ENCODE data around the gene YBX2. TPM values are rescaled to one million over a fixed set of nuclear protein-coding genes. Genes with fewer than 3 reads are reported as not detected.

Gene YBX2
- total RNA-seq, 2 donors from 2014 or later, result 3.6 to 9.5 TPM

GRCh38 chr17:7261379-7262191 is 32.9 kb downstream of the YBX2 start:
- peaks cover 40% of the 10 kb centered on the region for H3K4me1 Mint-ChIP-seq (ENCODE audit: low read depth)
- H3K27ac Mint-ChIP-seq, result no peak overlapping the region
- peaks cover 3 to 6% of the 10 kb centered on the region in 2 donors for H3K36me3 Mint-ChIP-seq (ENCODE audit: insufficient read depth in 2 of 2)
- H3K9me3 Mint-ChIP-seq, result no peaks in the 10 kb centered on the region
- DNase-seq (peak in 1 of 2 donors; percentile 50), ATAC-seq (replicated peaks in 1 of 2) (peak; percentile 50 to 61)
- H3K4me3 Mint-ChIP-seq, result peak overlapping the region; percentile 70 to 80
- H3K27me3 Mint-ChIP-seq (ENCODE audit: low read depth), result peaks cover 21% of the 10 kb centered on the region

- DNase-seq (no peak), ATAC-seq (replicated peaks in 1 of 2) (peak; percentile 46 to 53)
- peaks cover 3 to 9% of the 10 kb centered on the region in 2 donors for H3K36me3 Mint-ChIP-seq (ENCODE audit: insufficient read depth in 2 of 2)
- peaks cover 21% of the 10 kb centered on the region for H3K27me3 Mint-ChIP-seq (ENCODE audit: low read depth)
- H3K4me1 Mint-ChIP-seq (ENCODE audit: low read depth), result peaks cover 40% of the 10 kb centered on the region
- no peaks in the 10 kb centered on the region for H3K9me3 Mint-ChIP-seq
- peak overlapping the region; percentile 59 to 68 for H3K4me3 Mint-ChIP-seq
- H3K27ac Mint-ChIP-seq, result no peak overlapping the region
Measured at GRCh38 chr17:7260651-7261378, 33.6 kb downstream of the YBX2 start.

GRCh38 chr17:7260151-7260550 is 34.3 kb downstream of the YBX2 start:
- Mint-ChIP-seq H3K9me3 (no peaks in the 10 kb centered on the region), H3K4me3 (peak overlapping the region in 1 of 2 donors; percentile 55), H3K27me3 (ENCODE audit: low read depth) (peaks cover 21% of the 10 kb centered on the region), H3K4me1 (ENCODE audit: low read depth) (peaks cover 40% of the 10 kb centered on the region), H3K36me3 (ENCODE audit: insufficient read depth in 2 of 2) (peaks cover 3 to 9% of the 10 kb centered on the region in 2 donors), H3K27ac (no peak overlapping the region)
- ATAC-seq (replicated peaks in 1 of 2), result no peak
- DNase-seq, result no peak

GRCh38 chr17:7259555-7259889 is 34.9 kb downstream of the YBX2 start:
- H3K4me3 Mint-ChIP-seq, result peak overlapping the region in 1 of 2 donors; percentile 4
- H3K27ac Mint-ChIP-seq, result no peak overlapping the region
- no peaks in the 10 kb centered on the region for H3K9me3 Mint-ChIP-seq
- peaks cover 40% of the 10 kb centered on the region for H3K4me1 Mint-ChIP-seq (ENCODE audit: low read depth)
- ATAC-seq (replicated peaks in 1 of 2), result no peak
- peaks cover 20% of the 10 kb centered on the region for H3K27me3 Mint-ChIP-seq (ENCODE audit: low read depth)
- H3K36me3 Mint-ChIP-seq (ENCODE audit: insufficient read depth in 2 of 2), result peaks cover 3 to 12% of the 10 kb centered on the region in 2 donors
- DNase-seq, result no peak

GRCh38 chr17:7258731-7259554 is 35.5 kb downstream of the YBX2 start:
- DNase-seq (no peak), ATAC-seq (replicated peaks in 1 of 2) (no peak)
- H3K27me3 Mint-ChIP-seq (ENCODE audit: low read depth), result peaks cover 14% of the 10 kb centered on the region
- H3K27ac Mint-ChIP-seq, result peak overlapping the region; percentile 32
- peak overlapping the region in 1 of 2 donors; percentile 4 for H3K4me3 Mint-ChIP-seq
- no peaks in the 10 kb centered on the region for H3K9me3 Mint-ChIP-seq
- peaks cover 41% of the 10 kb centered on the region for H3K4me1 Mint-ChIP-seq (ENCODE audit: low read depth)
- peaks cover 3 to 12% of the 10 kb centered on the region in 2 donors for H3K36me3 Mint-ChIP-seq (ENCODE audit: insufficient read depth in 2 of 2)

GRCh38 chr17:7256766-7257456 is 37.5 kb downstream of the YBX2 start:
- Mint-ChIP-seq H3K4me1 (ENCODE audit: low read depth) (peaks cover 41% of the 10 kb centered on the region), H3K36me3 (ENCODE audit: insufficient read depth in 2 of 2) (peaks cover 3 to 18% of the 10 kb centered on the region in 2 donors), H3K4me3 (no peak overlapping the region), H3K27me3 (ENCODE audit: low read depth) (no peaks in the 10 kb centered on the region), H3K9me3 (no peaks in the 10 kb centered on the region), H3K27ac (no peak overlapping the region)
- DNase-seq, result no peak
- ATAC-seq (replicated peaks in 1 of 2), result no peak

- Mint-ChIP-seq H3K4me1 (ENCODE audit: low read depth) (peaks cover 44% of the 10 kb centered on the region), H3K4me3 (no peak overlapping the region), H3K9me3 (no peaks in the 10 kb centered on the region), H3K27ac (peak overlapping the region; percentile 84), H3K27me3 (ENCODE audit: low read depth) (no peaks in the 10 kb centered on the region), H3K36me3 (ENCODE audit: insufficient read depth in 2 of 2) (peaks cover 7 to 22% of the 10 kb centered on the region in 2 donors)
- DNase-seq (no peak), ATAC-seq (replicated peaks in 1 of 2) (no peak)
Measured at GRCh38 chr17:7254511-7254910, 39.9 kb downstream of the YBX2 start.

GRCh38 chr17:7253082-7253481 is 41.4 kb downstream of the YBX2 start:
- no peaks in the 10 kb centered on the region for H3K9me3 Mint-ChIP-seq
- H3K4me1 Mint-ChIP-seq (ENCODE audit: low read depth), result peaks cover 46% of the 10 kb centered on the region
- ATAC-seq (replicated peaks in 1 of 2), result no peak
- no peaks in the 10 kb centered on the region for H3K27me3 Mint-ChIP-seq (ENCODE audit: low read depth)
- no peak for DNase-seq
- H3K27ac Mint-ChIP-seq, result peak overlapping the region; percentile 85
- H3K36me3 Mint-ChIP-seq (ENCODE audit: insufficient read depth in 2 of 2), result peaks cover 7 to 22% of the 10 kb centered on the region in 2 donors
- H3K4me3 Mint-ChIP-seq, result peak overlapping the region; percentile 88 to 99

- H3K9me3 Mint-ChIP-seq, result no peaks in the 10 kb centered on the region
- H3K27me3 Mint-ChIP-seq (ENCODE audit: low read depth), result no peaks in the 10 kb centered on the region
- peak; percentile 92 to 94 for DNase-seq
- peak within 1 kb of the TSS; percentile 93 to 99 for H3K4me3 Mint-ChIP-seq
- H3K27ac Mint-ChIP-seq, result peak within 1 kb of the TSS; percentile 98
- ATAC-seq (replicated peaks in 1 of 2), result peak; percentile 75 to 76
- peaks cover 7 to 22% of the 10 kb centered on the region in 2 donors for H3K36me3 Mint-ChIP-seq (ENCODE audit: insufficient read depth in 2 of 2)
- peaks cover 46% of the 10 kb centered on the region for H3K4me1 Mint-ChIP-seq (ENCODE audit: low read depth)
Measured at GRCh38 chr17:7252176-7253043, 42.0 kb downstream of the YBX2 start, which contains the start of gene ELP5. Gene ELP5, plus strand, starts transcription at chr17:7252215. Its CDS starts 336 bp downstream, at chr17:7252551.

GRCh38 chr17:7251661-7252175 is 42.7 kb downstream of the YBX2 start, which contains the start of gene CTDNEP1:
Gene CTDNEP1, minus strand, starts transcription at chr17:7251734. Its CDS starts 438 bp downstream, at chr17:7251296.
- Mint-ChIP-seq H3K27me3 (ENCODE audit: low read depth) (no peaks in the 10 kb centered on the region), H3K9me3 (no peaks in the 10 kb centered on the region), H3K4me3 (peak within 1 kb of the TSS; percentile 93 to 99), H3K4me1 (ENCODE audit: low read depth) (peaks cover 46% of the 10 kb centered on the region), H3K36me3 (ENCODE audit: insufficient read depth in 2 of 2) (peaks cover 7 to 18% of the 10 kb centered on the region in 2 donors), H3K27ac (peak within 1 kb of the TSS; percentile 98)
- DNase-seq (peak; percentile 98 to 99), ATAC-seq (replicated peaks in 1 of 2) (peak; percentile 96 to 97)

Data from activated T-cell treated with anti-CD3 and anti-CD28 coated beads, Interleukin-2, amount 50 U/mL, for 72 hours (primary cell).